SK-N-SH treated with all-trans-retinoic acid at 6 μM for 48 hours (cell line): ENCODE results near the gene AP3S1.
A peak's percentile ranks its signal among the peaks of the same experiment; 100 is the strongest.

Experiments used
- ATAC-seq: fragments of 200-7000 bp; cut with Tn5 transposase; 3 replicates; pipeline ENCODE4 v1.9.1; 2020; ENCODE audit warnings: mild to moderate bottlenecking, moderate library complexity
- ARNTL ChIP-seq: fragments of 450-650 bp; formaldehyde crosslinking; IDR thresholded peaks from 2 replicates; pipeline ENCODE4 v1.5.0; 2020; ENCODE audit warnings: low read depth, mild to moderate bottlenecking, moderate library complexity, borderline replicate concordance
- BACH2 ChIP-seq: fragments of 250-450 bp; sonication (Bioruptor Pico); IDR thresholded peaks from 2 replicates; pipeline ENCODE4 v1.9.0; 2021; ENCODE audit warnings: mild to moderate bottlenecking, borderline replicate concordance
- CSDC2 ChIP-seq: fragments of 250-450 bp; sonication (Bioruptor Pico); IDR thresholded peaks from 2 replicates; pipeline ENCODE4 v1.5.0; 2020; ENCODE audit warnings: mild to moderate bottlenecking, moderate library complexity
- ESRRG ChIP-seq: fragments of 250-450 bp; sonication (Bioruptor Pico); IDR thresholded peaks from 2 replicates; pipeline ENCODE4 v1.6.1; 2021; ENCODE audit warnings: mild to moderate bottlenecking
- GLIS3 ChIP-seq: fragments of 250-450 bp; sonication (Bioruptor Pico); IDR thresholded peaks from 2 replicates; pipeline ENCODE4 v1.5.0; 2020; ENCODE audit warnings: mild to moderate bottlenecking, moderate library complexity
- ISL1 ChIP-seq: fragments of 250-450 bp; sonication (Bioruptor Pico); IDR thresholded peaks from 2 replicates; pipeline ENCODE4 v2.1.2; 2022; ENCODE audit warnings: mild to moderate bottlenecking, moderate library complexity
- OSR1 ChIP-seq: fragments of 250-450 bp; sonication (Bioruptor Pico); IDR thresholded peaks from 2 replicates; pipeline ENCODE4 v1.8.0; 2022; ENCODE audit warnings: moderate library complexity, mild to moderate bottlenecking, inconsistent platforms
- PPARA ChIP-seq: fragments of 250-450 bp; sonication (Bioruptor Pico); IDR thresholded peaks from 2 replicates; pipeline ENCODE4 v1.5.0; 2020; ENCODE audit warnings: mild to moderate bottlenecking, borderline replicate concordance
- RARB ChIP-seq: fragments of 250-450 bp; sonication (Bioruptor Pico); IDR thresholded peaks from 2 replicates; pipeline ENCODE4 v1.8.0; 2021; ENCODE audit warnings: mild to moderate bottlenecking, moderate library complexity
- SNAI2 ChIP-seq: fragments of 250-450 bp; sonication (Bioruptor Pico); IDR thresholded peaks from 2 replicates; pipeline ENCODE4 v1.5.0; 2020; ENCODE audit warnings: mild to moderate bottlenecking, moderate library complexity
- TCF4 ChIP-seq: fragments of 250-450 bp; sonication (Bioruptor Pico); IDR thresholded peaks from 2 replicates; pipeline ENCODE4 v1.8.0; 2021; ENCODE audit warnings: mild to moderate bottlenecking, moderate library complexity, borderline replicate concordance
- TOX ChIP-seq: fragments of 250-450 bp; sonication (Bioruptor Pico); IDR thresholded peaks from 2 replicates; pipeline ENCODE4 v1.8.0; 2021; ENCODE audit warnings: mild to moderate bottlenecking, moderate library complexity, borderline replicate concordance
- ZC3H10 ChIP-seq: fragments of 250-450 bp; sonication (Bioruptor Pico); IDR thresholded peaks from 2 replicates; pipeline ENCODE4 v1.5.1; 2021; ENCODE audit warnings: mild to moderate bottlenecking, moderate library complexity
- ZFP3 ChIP-seq: fragments of 250-450 bp; sonication (Bioruptor Pico); IDR thresholded peaks from 2 replicates; pipeline ENCODE4 v1.5.0; 2020; ENCODE audit warnings: mild to moderate bottlenecking, moderate library complexity
- ZFP30 ChIP-seq: fragments of 450-650 bp; formaldehyde crosslinking; IDR thresholded peaks from 2 replicates; pipeline ENCODE4 v1.5.0; 2022; ENCODE audit warnings: mild to moderate bottlenecking, moderate library complexity
- ZNF565 ChIP-seq: fragments of 450-650 bp; formaldehyde crosslinking; conservative IDR thresholded peaks from 2 replicates; pipeline ENCODE4 v1.5.0; 2020; ENCODE audit warnings: low read depth, mild to moderate bottlenecking, moderate library complexity
- ZNF70 ChIP-seq: fragments of 450-650 bp; formaldehyde crosslinking; IDR thresholded peaks from 2 replicates; pipeline ENCODE4 v1.5.0; 2020; ENCODE audit warnings: mild to moderate bottlenecking, moderate library complexity
- ZNF8 ChIP-seq: fragments of 450-650 bp; formaldehyde crosslinking; IDR thresholded peaks from 2 replicates; pipeline ENCODE4 v1.5.0; 2020; ENCODE audit warnings: mild to moderate bottlenecking, moderate library complexity
- TF ChIP-seq, protein P1 (sequence below): fragments of 250-450 bp; sonication (Bioruptor Pico); IDR thresholded peaks from 2 replicates; pipeline ENCODE4 v1.5.1; 2020; ENCODE audit warnings: low read depth, mild to moderate bottlenecking, moderate library complexity
- TF ChIP-seq, protein P2 (sequence below): fragments of 250-450 bp; sonication (Bioruptor Pico); IDR thresholded peaks from 2 replicates; pipeline ENCODE4 v1.5.0; 2020; ENCODE audit warnings: mild to moderate bottlenecking, moderate library complexity
- TF ChIP-seq, protein P3 (sequence below): fragments of 250-450 bp; sonication (Bioruptor Pico); IDR thresholded peaks from 2 replicates; pipeline ENCODE4 v1.8.0; 2020; ENCODE audit warnings: mild to moderate bottlenecking, moderate library complexity, borderline replicate concordance
- TF ChIP-seq, protein P4 (sequence below): fragments of 250-450 bp; sonication (Bioruptor Pico); IDR thresholded peaks from 2 replicates; pipeline ENCODE4 v1.5.1; 2021; ENCODE audit warnings: mild to moderate bottlenecking, moderate library complexity
- TF ChIP-seq, protein P5 (sequence below): fragments of 250-450 bp; sonication (Bioruptor Pico); IDR thresholded peaks from 2 replicates; pipeline ENCODE4 v1.8.0; 2021; ENCODE audit warnings: low read depth, mild to moderate bottlenecking, moderate library complexity, borderline replicate concordance

The AP3S1 gene

DNA sequence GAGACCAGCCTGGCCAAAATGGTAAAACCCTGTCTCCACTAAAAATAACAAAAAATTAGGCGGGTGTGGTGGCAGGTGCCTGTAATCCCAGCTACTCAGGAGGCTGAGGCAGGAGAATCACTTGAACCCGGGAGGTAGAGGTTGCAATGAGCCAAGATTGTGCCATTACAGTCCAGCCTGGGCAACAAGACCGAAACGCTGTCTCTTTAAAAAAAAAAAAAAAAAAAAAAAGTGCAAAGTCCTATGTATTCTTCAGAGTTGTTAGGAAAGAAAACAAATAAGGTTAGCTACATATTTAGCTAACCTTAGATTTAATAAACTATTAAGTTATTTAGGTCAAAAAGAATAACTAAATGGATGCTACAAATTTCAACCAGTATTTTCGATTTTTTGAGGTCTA lies 11.8 kb upstream of the AP3S1 start:
- ATAC-seq = no peak
- TF ChIP-seq ISL1 (no peak), GLIS3 (CRISPR knock-in tag) (no peak), PPARA (no peak), ESRRG (CRISPR knock-in tag) (no peak), ZNF70 (CRISPR knock-in tag) (no peak), ZFP3 (CRISPR knock-in tag) (no peak), ZNF565 (CRISPR knock-in tag) (no peak), SNAI2 (CRISPR knock-in tag) (no peak), ZC3H10 (CRISPR knock-in tag) (no peak), OSR1 (CRISPR knock-in tag) (no peak), BACH2 (CRISPR knock-in tag) (no peak), ZNF8 (CRISPR knock-in tag) (no peak), TOX (CRISPR knock-in tag) (no peak), RARB (CRISPR knock-in tag) (no peak), ARNTL (no peak), TCF4 (CRISPR knock-in tag) (no peak)
- TF ChIP-seq, protein P1, sequence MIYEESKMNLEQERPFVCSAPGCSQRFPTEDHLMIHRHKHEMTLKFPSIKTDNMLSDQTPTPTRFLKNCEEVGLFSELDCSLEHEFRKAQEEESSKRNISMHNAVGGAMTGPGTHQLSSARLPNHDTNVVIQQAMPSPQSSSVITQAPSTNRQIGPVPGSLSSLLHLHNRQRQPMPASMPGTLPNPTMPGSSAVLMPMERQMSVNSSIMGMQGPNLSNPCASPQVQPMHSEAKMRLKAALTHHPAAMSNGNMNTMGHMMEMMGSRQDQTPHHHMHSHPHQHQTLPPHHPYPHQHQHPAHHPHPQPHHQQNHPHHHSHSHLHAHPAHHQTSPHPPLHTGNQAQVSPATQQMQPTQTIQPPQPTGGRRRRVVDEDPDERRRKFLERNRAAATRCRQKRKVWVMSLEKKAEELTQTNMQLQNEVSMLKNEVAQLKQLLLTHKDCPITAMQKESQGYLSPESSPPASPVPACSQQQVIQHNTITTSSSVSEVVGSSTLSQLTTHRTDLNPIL (CRISPR knock-in tag) = no peak
- TF ChIP-seq, protein P2, sequence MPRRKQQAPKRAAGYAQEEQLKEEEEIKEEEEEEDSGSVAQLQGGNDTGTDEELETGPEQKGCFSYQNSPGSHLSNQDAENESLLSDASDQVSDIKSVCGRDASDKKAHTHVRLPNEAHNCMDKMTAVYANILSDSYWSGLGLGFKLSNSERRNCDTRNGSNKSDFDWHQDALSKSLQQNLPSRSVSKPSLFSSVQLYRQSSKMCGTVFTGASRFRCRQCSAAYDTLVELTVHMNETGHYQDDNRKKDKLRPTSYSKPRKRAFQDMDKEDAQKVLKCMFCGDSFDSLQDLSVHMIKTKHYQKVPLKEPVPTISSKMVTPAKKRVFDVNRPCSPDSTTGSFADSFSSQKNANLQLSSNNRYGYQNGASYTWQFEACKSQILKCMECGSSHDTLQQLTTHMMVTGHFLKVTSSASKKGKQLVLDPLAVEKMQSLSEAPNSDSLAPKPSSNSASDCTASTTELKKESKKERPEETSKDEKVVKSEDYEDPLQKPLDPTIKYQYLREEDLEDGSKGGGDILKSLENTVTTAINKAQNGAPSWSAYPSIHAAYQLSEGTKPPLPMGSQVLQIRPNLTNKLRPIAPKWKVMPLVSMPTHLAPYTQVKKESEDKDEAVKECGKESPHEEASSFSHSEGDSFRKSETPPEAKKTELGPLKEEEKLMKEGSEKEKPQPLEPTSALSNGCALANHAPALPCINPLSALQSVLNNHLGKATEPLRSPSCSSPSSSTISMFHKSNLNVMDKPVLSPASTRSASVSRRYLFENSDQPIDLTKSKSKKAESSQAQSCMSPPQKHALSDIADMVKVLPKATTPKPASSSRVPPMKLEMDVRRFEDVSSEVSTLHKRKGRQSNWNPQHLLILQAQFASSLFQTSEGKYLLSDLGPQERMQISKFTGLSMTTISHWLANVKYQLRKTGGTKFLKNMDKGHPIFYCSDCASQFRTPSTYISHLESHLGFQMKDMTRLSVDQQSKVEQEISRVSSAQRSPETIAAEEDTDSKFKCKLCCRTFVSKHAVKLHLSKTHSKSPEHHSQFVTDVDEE = no peak
- TF ChIP-seq, protein P3, sequence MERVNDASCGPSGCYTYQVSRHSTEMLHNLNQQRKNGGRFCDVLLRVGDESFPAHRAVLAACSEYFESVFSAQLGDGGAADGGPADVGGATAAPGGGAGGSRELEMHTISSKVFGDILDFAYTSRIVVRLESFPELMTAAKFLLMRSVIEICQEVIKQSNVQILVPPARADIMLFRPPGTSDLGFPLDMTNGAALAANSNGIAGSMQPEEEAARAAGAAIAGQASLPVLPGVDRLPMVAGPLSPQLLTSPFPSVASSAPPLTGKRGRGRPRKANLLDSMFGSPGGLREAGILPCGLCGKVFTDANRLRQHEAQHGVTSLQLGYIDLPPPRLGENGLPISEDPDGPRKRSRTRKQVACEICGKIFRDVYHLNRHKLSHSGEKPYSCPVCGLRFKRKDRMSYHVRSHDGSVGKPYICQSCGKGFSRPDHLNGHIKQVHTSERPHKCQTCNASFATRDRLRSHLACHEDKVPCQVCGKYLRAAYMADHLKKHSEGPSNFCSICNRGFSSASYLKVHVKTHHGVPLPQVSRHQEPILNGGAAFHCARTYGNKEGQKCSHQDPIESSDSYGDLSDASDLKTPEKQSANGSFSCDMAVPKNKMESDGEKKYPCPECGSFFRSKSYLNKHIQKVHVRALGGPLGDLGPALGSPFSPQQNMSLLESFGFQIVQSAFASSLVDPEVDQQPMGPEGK (CRISPR knock-in tag) = no peak
- TF ChIP-seq, protein P4, sequence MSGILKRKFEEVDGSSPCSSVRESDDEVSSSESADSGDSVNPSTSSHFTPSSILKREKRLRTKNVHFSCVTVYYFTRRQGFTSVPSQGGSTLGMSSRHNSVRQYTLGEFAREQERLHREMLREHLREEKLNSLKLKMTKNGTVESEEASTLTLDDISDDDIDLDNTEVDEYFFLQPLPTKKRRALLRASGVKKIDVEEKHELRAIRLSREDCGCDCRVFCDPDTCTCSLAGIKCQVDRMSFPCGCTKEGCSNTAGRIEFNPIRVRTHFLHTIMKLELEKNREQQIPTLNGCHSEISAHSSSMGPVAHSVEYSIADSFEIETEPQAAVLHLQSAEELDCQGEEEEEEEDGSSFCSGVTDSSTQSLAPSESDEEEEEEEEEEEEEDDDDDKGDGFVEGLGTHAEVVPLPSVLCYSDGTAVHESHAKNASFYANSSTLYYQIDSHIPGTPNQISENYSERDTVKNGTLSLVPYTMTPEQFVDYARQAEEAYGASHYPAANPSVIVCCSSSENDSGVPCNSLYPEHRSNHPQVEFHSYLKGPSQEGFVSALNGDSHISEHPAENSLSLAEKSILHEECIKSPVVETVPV (CRISPR knock-in tag) = no peak

DNA sequence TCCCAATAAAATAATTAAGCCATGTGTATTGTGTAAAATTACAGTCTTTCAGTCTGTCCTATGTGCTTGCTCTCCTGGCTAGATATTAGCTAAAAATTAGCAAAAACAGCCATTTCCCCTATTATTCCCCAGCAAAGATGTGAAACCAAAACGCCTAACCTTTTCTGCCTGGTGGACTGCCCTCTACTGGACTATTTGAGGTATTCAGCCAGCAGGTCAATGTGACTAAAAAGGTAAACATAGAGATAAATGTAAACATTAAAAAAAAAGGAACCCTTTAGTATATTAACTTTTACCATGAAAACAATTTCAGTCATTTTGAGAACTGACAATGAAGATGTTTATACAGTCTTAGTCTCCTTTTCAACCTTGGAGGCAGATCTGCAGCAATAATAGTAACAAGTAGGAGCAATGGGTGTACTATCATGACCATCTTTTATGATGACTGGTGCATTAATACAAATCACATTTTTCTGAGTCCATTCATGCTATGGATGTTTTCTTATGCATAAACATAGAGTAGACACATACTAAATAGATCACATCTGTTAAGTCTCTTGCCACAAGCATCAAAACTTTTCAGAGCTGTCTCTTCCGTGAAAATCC lies 10.5 kb upstream of the AP3S1 start:
- peak; percentile 84 for ATAC-seq
- TF ChIP-seq, protein P1 (CRISPR knock-in tag) = no peak
- no peak for TF ChIP-seq OSR1 (CRISPR knock-in tag)
- TF ChIP-seq GLIS3 (CRISPR knock-in tag) = no peak
- TF ChIP-seq ESRRG (CRISPR knock-in tag) = no peak
- no peak for TF ChIP-seq PPARA
- TF ChIP-seq, protein P5, sequence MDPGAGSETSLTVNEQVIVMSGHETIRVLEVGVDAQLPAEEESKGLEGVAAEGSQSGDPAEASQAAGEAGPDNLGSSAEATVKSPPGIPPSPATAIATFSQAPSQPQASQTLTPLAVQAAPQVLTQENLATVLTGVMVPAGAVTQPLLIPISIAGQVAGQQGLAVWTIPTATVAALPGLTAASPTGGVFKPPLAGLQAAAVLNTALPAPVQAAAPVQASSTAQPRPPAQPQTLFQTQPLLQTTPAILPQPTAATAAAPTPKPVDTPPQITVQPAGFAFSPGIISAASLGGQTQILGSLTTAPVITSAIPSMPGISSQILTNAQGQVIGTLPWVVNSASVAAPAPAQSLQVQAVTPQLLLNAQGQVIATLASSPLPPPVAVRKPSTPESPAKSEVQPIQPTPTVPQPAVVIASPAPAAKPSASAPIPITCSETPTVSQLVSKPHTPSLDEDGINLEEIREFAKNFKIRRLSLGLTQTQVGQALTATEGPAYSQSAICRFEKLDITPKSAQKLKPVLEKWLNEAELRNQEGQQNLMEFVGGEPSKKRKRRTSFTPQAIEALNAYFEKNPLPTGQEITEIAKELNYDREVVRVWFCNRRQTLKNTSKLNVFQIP (CRISPR knock-in tag) = no peak
- TF ChIP-seq ZFP30 (CRISPR knock-in tag) = no peak
- no peak for TF ChIP-seq CSDC2 (CRISPR knock-in tag)
- TF ChIP-seq ZNF8 (CRISPR knock-in tag) = no peak
- no peak for TF ChIP-seq ZNF565 (CRISPR knock-in tag)
